Bone marrow (tissue), 2 donors: Measurements from ENCODE around the gene PRR14L.

Source experiments
- DNase-seq, 2 donors: peaks; one replicate each; lab custom pipeline; 2025; lab: John Stamatoyannopoulos, UW

Gene PRR14L

GRCh38 chr22:31639436-31640039 is 110.4 kb downstream of the PRR14L start:
- no peak for DNase-seq

- DNase-seq, result peak; percentile 32 to 69
Measured at GRCh38 chr22:31637891-31638618, 111.9 kb downstream of the PRR14L start.

GRCh38 chr22:31637447-31637890 is 112.5 kb downstream of the PRR14L start:
- no peak for DNase-seq

GRCh38 chr22:31635638-31636306 is 114.2 kb downstream of the PRR14L start:
- DNase-seq, result no peak

- no peak for DNase-seq
Measured at GRCh38 chr22:31631436-31631835, 118.5 kb downstream of the PRR14L start.
